Suppressor macrophage treated with lipopolysaccharide for 1 hour (primary cell): Measurements from ENCODE around the gene SLC35A3.
"Not testable (repeated sequence)": the region's sequence is repeated elsewhere in the genome, so short reads cannot be mapped to it uniquely, and the experiment has no call there.

ENCODE experiments used
- DNase-seq, 3 donors: peaks; one replicate each; pipeline ENCODE4 v3.0.0-alpha.2; 2020 to 2022

SLC35A3 gene

DNA sequence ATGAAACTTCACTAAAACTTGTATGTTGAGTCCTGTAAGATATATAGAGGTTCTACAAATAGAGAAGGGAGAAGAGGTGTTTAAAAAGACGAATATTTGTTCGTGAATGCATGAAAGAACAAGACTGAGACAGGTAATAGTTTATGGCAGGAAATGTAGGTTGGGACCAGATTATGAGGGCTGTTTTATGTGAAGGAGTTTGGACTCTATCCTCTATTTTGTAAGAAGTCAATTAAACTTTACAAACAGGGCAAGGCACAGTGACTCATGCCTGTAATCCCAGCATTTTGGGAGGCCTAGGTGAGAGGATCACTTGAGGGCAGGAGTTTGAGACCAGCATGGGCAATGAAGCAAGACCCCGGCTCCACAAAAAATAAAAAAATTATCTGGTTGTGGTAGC lies 5.7 kb downstream of the SLC35A3 start:
- DNase-seq, result no peak

- not testable (repeated sequence) for DNase-seq
These were observed 7.5 kb downstream of the SLC35A3 start for GRCh38 chr1:99977326-99977725.

DNA sequence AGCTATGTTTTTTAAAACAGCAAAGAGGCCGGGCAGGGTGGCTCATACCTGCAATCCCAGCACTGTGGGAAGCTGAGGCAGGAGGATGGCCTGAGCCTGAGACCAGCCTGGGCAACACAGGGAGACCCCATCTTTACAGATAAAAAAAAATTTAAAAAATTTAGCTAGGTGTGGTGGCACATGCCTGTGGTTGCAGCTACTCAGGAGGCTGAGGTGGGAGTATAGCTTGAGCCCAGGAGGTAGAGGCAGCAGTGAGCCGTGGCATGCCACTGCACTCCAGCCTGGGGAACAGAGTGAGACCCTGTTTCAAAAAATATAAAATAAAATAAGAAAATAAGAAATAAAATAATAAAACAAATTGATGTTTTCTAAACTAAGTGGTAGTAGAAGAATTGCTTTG lies 8.4 kb downstream of the SLC35A3 start:
- no peak for DNase-seq

- no peak for DNase-seq
These were observed 9.3 kb downstream of the SLC35A3 start for GRCh38 chr1:99979091-99979490.

- no peak for DNase-seq
These were observed 11.1 kb downstream of the SLC35A3 start for GRCh38 chr1:99980928-99981327.

DNA sequence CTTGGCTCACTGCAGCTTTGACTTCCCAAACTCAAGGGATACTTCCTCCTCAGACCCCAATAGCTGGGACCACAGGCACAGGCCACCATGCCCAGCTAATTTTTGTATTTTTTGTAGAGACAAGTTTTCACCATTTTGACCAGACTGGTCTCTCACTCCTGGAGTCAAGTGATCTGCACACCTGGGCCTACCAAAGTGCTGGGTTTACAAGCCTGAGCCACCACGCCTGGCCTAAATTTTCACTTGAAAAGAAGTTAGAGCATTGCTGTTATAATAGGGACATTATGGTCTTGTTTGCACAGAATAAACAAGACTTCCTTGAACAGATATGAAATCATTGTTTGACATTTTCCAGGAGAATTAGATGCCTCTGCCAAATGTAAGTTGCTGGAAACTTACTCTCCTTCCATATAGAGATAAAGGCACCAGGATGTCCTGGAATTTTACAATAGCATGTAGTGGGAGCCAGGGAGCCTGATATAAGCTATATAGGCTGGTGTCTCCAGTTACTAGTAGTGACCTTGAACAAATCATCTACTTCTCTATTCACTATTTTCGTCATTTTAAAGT lies 16.9 kb downstream of the SLC35A3 start:
- DNase-seq, result no peak

DNA sequence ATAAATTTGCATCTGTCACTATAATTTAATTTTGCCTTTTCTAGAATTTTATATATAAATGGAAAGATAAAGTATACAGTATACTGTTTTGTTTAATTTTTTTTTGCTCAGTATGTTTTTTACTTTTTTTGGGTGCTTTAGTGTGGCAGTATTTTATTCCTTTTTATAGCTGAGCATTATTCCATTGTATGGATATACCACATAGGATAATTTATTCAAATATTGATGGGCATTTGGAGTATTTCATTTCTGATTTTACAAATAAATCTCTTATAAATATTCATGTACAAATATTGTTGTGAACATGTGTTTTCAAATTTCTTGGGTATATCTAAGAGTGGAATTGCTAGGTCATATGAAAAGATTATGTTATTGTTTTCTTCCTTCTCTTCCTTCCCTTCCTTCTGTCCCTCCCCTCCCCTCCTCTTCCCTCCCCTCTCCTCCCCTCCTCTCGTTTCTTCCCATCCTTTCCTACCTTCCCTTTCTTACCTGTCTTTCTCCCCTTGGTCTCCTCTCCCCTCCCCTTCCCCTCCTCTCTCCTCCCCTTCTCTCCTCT lies 18.5 kb downstream of the SLC35A3 start:
- no peak for DNase-seq

DNA sequence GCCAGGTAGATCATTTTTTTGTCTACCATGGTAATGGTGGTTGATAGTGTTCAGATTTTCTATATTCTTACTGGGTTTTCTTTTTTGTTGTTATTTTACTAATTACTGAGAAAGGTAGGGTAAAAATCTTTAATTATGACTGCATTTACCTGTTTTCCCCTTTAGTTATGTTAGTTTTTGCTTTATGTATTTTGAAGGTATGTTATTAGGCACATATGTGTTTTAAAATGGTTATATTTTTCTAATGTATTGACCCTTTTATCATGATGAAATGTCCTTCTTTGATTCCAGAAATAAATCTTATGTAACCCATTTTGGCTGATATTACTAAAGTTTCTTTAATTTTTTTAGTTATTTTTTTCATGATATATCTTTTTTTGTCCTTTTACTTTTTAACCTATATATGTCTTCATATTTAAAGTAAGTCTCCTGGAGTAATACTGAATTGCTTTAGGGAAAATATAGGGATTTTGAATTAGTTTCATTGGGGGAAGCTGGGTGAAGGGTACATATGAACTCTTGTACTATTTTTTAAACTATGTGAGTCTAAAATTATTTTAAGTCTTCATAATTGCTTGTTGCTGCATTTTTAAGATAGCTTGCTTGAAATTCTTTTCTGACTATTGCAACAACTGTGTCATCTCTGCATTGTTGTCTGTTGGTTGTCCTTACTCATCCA lies 22.4 kb downstream of the SLC35A3 start:
- no peak for DNase-seq

GRCh38 chr1:99992760-99993467 lies 23.1 kb downstream of the SLC35A3 start:
- no peak for DNase-seq

- DNase-seq, result no peak
These were observed 23.7 kb downstream of the SLC35A3 start for GRCh38 chr1:99993468-99993845.

GRCh38 chr1:99994496-99994895 lies 24.7 kb downstream of the SLC35A3 start:
- no peak for DNase-seq

GRCh38 chr1:99996951-99997350 lies 27.2 kb downstream of the SLC35A3 start:
- no peak for DNase-seq

- DNase-seq, result no peak
These were observed 31.7 kb downstream of the SLC35A3 start for GRCh38 chr1:100001462-100001861.

- DNase-seq, result peak in 1 of 3 donors; percentile 7
These were observed 35.6 kb downstream of the SLC35A3 start for GRCh38 chr1:100005424-100005823.

DNA sequence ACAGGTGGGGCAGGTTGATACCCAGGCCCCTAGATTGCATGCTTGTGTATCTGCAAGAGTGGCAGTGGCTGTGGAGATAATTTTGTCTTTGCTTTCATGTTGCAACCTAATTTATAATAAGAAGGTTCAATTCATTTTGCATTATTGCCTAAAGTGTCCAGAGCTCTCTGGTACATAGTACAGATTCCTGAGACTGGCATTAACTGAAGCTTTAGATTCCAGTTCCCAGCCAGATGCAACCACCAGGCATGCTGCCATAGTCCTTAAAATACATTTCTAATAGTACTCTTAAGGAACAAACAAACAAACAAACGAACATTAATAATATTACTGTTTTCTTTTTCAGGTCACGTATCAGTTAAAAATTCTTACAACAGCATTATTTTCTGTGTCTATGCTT lies 36.9 kb downstream of the SLC35A3 start:
- DNase-seq, result peak in 1 of 3 donors; percentile 9

DNA sequence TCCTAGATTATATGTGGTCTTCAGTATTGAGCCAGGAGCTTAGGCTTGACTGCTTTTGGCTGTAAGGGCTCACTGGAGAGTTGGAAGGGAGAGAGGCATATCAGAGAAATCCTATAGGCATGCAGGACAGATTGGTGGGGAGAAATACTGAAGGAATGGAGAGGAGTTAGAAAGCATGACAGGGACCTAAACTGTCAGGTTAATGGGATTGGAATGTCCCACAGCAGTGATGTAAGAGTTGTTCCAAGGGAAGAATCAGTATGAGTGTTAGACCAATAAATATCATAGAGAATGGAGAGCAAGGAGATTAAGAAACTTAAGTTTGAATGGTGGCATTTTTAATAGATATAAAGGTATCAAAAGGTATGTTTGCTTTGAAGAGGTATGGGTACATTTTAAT lies 39.7 kb downstream of the SLC35A3 start:
- no peak for DNase-seq

DNA sequence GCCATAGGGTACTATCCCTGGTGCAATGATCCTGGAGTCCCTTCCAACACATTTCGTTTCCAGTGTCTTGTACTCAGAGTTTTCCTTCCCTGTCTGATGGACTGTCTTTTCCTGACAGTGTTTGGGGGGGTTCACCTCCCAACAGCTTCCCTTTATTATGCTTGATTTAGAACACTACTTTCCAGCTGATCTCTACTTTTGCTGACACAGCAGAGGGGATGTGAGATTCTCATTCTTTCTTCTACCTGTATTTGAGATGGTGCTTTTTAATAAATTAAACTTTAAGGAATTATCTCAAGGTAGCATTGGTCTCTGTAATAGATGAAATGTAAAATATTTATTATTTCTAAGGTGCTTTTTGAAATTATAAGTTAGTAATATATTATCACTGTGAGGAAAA lies 41.0 kb downstream of the SLC35A3 start:
- no peak for DNase-seq

DNA sequence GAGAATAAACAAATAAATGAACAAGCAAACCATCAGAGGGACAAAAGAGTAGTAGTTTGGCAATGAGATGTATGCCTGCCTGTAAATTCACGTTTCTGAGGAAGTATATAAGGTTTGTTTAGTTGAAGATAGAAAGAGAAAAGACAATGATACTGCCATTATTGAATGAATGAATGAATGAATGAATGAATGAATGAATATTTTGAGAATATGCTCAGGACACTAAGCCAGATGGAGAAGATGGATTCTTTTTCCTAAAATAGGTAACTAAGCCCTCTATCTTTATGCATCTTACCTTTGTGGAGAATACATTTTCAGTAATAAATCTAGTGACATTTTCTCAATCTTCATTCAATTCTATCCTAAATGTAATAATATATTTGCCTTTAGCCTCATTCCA lies 49.4 kb downstream of the SLC35A3 start:
- no peak for DNase-seq

DNA sequence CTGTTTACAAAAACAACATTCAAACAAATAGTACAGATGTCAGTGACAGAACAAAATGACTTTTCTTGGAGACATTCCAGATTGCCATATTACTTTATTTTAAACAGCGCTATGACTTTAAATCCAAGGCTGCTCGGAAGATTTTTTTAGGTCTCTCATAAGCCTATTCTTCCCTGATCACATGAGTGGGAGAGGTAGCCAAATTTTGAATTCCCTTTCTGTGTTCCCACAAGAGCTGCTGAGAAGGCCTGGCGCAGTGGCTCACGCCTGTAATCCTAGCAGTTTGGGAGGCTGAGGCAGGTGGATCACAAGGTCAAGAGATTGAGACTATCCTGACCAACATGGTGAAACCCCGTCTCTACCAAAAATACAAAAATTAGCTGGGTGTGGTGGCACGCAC lies 53.7 kb downstream of the SLC35A3 start:
- no peak for DNase-seq

GRCh38 chr1:100027212-100027611 lies 57.4 kb downstream of the SLC35A3 start:
- no peak for DNase-seq

DNA sequence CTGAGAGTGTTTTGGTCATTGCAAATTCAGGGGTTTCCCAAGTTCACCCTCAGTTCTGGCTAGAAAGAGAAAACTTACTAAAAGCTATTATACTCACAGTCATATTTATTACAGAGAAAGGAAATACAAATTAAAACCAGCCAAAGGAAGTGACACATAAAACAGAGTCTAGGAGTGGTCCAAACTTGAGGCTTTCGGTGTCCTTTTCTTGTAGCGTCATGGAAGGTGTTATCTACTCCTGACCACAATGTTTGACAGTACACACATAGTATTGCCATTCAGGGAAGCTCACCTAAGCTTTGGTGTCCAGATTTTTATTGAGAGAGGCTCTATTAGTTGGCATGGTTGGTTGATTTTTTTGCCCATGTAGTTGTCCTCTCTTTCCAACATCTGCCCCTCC lies 59.0 kb downstream of the SLC35A3 start:
- no peak for DNase-seq

- DNase-seq, result peak in 2 of 3 donors; percentile 7 to 29
These were observed 64.7 kb downstream of the SLC35A3 start for GRCh38 chr1:100034470-100034869.

DNA sequence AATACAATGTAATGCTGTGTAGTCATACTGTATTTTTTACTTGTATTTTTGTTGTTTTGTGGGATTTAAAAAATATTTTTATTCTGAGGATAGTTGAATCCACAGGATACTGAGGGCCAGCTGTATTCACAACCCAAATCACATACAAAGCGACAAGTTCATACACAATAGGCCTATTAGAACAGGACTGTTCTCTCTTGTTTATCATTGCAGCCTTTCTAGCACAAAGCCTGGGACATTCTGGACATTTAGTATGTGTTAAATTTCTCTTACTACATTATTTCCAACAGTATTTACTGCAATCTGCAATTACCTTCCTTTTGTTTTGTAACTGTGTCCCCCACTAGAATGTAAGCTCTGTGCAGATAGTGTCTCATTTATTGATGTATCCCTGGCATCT lies 65.4 kb downstream of the SLC35A3 start:
- DNase-seq, result no peak
